Measurements from ENCODE around the gene NOC2L. TPM values are rescaled to one million over a fixed set of nuclear protein-coding genes. Genes with fewer than 3 reads are reported as not detected.

NOC2L gene
- total RNA-seq, 1 experiment from 2014 or later: 214 TPM

DNA sequence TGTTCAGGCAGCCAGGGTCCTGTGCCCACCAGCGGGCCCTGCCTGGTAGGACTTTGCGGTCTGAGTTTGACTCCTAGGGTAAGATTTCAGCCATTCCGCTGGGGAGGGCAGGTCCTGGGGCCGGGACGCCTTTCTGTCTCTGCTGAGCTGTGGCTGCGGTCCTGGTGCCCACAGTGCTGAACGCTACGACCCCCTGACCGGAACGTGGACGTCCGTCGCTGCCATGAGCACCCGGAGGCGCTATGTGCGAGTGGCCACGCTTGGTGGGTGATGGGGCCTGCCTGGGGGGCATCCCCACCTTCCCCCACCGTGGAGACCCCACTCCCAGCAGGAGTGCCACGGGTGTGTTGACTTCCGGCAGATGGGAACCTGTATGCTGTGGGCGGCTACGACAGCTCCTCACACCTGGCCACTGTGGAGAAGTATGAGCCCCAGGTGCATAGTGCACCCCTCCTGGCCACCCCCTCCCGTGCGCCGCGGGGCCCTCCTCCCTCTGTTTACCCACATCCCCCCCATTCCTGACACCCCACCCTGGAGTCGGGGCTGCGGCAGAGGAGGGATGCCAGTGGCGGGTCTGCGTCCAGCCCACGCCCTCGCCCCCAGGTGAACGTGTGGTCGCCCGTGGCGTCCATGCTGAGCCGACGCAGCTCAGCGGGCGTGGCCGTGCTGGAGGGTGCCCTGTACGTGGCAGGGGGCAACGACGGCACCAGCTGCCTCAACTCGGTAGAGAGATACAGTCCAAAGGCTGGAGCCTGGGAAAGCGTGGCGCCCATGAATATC, 4.9 kb upstream of the NOC2L start:
- CTCF ChIA-PET: no interaction called here
- no peak for TF ChIP-seq EZH2 (IDR thresholded peaks at IDR 0.05; ENCODE audit: borderline replicate concordance, low read depth, low read length, poor library complexity, severe bottlenecking)
- TF ChIP-seq, protein P1, sequence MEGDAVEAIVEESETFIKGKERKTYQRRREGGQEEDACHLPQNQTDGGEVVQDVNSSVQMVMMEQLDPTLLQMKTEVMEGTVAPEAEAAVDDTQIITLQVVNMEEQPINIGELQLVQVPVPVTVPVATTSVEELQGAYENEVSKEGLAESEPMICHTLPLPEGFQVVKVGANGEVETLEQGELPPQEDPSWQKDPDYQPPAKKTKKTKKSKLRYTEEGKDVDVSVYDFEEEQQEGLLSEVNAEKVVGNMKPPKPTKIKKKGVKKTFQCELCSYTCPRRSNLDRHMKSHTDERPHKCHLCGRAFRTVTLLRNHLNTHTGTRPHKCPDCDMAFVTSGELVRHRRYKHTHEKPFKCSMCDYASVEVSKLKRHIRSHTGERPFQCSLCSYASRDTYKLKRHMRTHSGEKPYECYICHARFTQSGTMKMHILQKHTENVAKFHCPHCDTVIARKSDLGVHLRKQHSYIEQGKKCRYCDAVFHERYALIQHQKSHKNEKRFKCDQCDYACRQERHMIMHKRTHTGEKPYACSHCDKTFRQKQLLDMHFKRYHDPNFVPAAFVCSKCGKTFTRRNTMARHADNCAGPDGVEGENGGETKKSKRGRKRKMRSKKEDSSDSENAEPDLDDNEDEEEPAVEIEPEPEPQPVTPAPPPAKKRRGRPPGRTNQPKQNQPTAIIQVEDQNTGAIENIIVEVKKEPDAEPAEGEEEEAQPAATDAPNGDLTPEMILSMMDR (conservative IDR thresholded peaks at IDR 0.05; ENCODE audit: low read depth, low read length): no peak
- Histone ChIP-seq H3K4me3 (ENCODE audit: low read depth, low read length, poor library complexity, severe bottlenecking) (no peak overlapping the region), H3K9me3 (ENCODE audit: low read depth, low read length, poor library complexity, severe bottlenecking) (no peaks in the 10 kb centered on the region), H3K4me1 (ENCODE audit: insufficient read depth, low read length, poor library complexity, severe bottlenecking) (peaks cover 8% of the 10 kb centered on the region), H3K27me3 (replicated peaks; ENCODE audit: insufficient read depth, low read depth, low read length, poor library complexity) (no peaks in the 10 kb centered on the region), H3K36me3 (ENCODE audit: insufficient read depth, low read length, poor library complexity, severe bottlenecking) (peaks cover 6% of the 10 kb centered on the region), H3K27ac (ENCODE audit: low read depth, low read length, poor library complexity, severe bottlenecking) (no peak overlapping the region)
- BruUV-seq (replicated peaks): no TSS peak
- intact Hi-C loops (cut with micrococcal nuclease; ENCODE audit: unreplicated experiment): no loop called here
- POLR2A ChIA-PET (ENCODE audit: low non-redundant PET): no interaction called here
- no peak for DNase-seq (ENCODE audit: low spot score)

GRCh38 chr1:963301-963651, 4.2 kb upstream of the NOC2L start:
- DNase-seq (ENCODE audit: low spot score): no peak
- CTCF ChIA-PET: no interaction called here
- BruUV-seq (replicated peaks): no TSS peak
- no peak overlapping the region for H3K27ac ChIP-seq (ENCODE audit: low read depth, low read length, poor library complexity, severe bottlenecking)
- H3K9me3 ChIP-seq (ENCODE audit: low read depth, low read length, poor library complexity, severe bottlenecking): no peaks in the 10 kb centered on the region
- intact Hi-C loops (cut with micrococcal nuclease; ENCODE audit: unreplicated experiment): no loop called here
- peaks cover 6% of the 10 kb centered on the region for H3K36me3 ChIP-seq (ENCODE audit: insufficient read depth, low read length, poor library complexity, severe bottlenecking)
- no peak overlapping the region for H3K4me3 ChIP-seq (ENCODE audit: low read depth, low read length, poor library complexity, severe bottlenecking)
- POLR2A ChIA-PET (ENCODE audit: low non-redundant PET): no interaction called here
- no peak for TF ChIP-seq EZH2 (IDR thresholded peaks at IDR 0.05; ENCODE audit: borderline replicate concordance, low read depth, low read length, poor library complexity, severe bottlenecking)
- TF ChIP-seq, protein P1 (conservative IDR thresholded peaks at IDR 0.05; ENCODE audit: low read depth, low read length): no peak
- peaks cover 8% of the 10 kb centered on the region for H3K4me1 ChIP-seq (ENCODE audit: insufficient read depth, low read length, poor library complexity, severe bottlenecking)
- no peaks in the 10 kb centered on the region for H3K27me3 ChIP-seq (replicated peaks; ENCODE audit: insufficient read depth, low read depth, low read length, poor library complexity)

DNA sequence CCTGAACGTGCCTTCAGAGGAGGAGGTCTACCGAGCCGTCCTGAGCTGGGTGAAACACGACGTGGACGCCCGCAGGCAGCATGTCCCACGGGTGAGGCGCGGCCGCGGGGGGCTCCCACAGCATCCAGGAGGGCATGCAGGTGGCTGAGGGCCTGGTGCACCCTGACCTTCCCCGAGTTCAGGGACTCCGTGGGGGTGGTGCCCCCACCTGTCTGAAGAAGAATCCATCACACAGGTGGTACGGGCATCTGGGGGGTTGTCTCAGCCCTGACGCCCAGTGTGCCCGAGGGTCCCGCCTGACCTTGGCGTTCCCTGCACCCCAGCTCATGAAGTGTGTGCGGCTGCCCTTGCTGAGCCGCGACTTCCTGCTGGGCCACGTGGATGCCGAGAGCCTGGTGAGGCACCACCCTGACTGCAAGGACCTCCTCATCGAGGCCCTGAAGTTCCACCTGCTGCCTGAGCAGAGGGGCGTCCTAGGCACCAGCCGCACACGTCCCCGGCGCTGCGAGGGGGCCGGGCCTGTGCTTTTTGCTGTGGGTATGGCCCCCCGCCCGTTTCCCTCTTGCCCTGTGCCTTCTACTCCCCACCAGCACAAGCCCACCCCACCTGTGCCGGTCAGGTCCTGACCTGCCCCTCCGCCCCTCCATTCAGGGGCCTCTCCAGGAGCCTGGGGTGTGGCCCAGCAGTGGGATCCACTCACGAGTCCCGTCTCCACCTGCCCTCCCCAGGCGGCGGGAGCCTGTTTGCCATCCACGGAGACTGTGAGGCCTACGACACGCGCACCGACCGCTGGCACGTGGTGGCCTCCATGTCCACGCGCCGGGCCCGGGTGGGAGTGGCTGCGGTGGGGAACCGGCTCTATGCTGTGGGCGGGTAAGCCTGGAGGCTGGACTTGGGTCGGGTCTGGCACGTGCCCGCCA, 3.6 kb upstream of the NOC2L start:
- Histone ChIP-seq H3K27ac (ENCODE audit: low read depth, low read length, poor library complexity, severe bottlenecking) (no peak overlapping the region), H3K4me3 (ENCODE audit: low read depth, low read length, poor library complexity, severe bottlenecking) (no peak overlapping the region), H3K36me3 (ENCODE audit: insufficient read depth, low read length, poor library complexity, severe bottlenecking) (peaks cover 6% of the 10 kb centered on the region), H3K9me3 (ENCODE audit: low read depth, low read length, poor library complexity, severe bottlenecking) (no peaks in the 10 kb centered on the region), H3K4me1 (ENCODE audit: insufficient read depth, low read length, poor library complexity, severe bottlenecking) (peaks cover 15% of the 10 kb centered on the region), H3K27me3 (replicated peaks; ENCODE audit: insufficient read depth, low read depth, low read length, poor library complexity) (no peaks in the 10 kb centered on the region)
- no peak for TF ChIP-seq EZH2 (IDR thresholded peaks at IDR 0.05; ENCODE audit: borderline replicate concordance, low read depth, low read length, poor library complexity, severe bottlenecking)
- TF ChIP-seq, protein P1 (conservative IDR thresholded peaks at IDR 0.05; ENCODE audit: low read depth, low read length): no peak
- intact Hi-C loops (cut with micrococcal nuclease; ENCODE audit: unreplicated experiment): no loop called here
- BruUV-seq (replicated peaks): no TSS peak
- CTCF ChIA-PET: no interaction called here
- POLR2A ChIA-PET (ENCODE audit: low non-redundant PET): no interaction called here
- DNase-seq (ENCODE audit: low spot score): no peak
